Mucosa of rectum (tissue), 2 donors: Measurements from ENCODE around the gene PEAK3.

ENCODE experiments used
- H3K27ac ChIP-seq, 2 donors: one replicate each; pipeline ENCODE4 v1.7.0; 2013; ENCODE audit warnings: inconsistent platforms in 2 of 2, low read depth in 2 of 2, low read length in 2 of 2
- H3K27me3 ChIP-seq, 2 donors: one replicate each; pipeline ENCODE4 v1.7.0; 2013; ENCODE audit warnings: low read length in 2 of 2; ENCODE audit not compliant: control insufficient read depth in 2 of 2, insufficient read depth in 2 of 2
- H3K36me3 ChIP-seq, 2 donors: one replicate each; pipeline ENCODE4 v1.7.0; 2013; ENCODE audit warnings: low read length in 2 of 2; ENCODE audit not compliant: control insufficient read depth in 2 of 2, insufficient read depth in 2 of 2
- H3K4me1 ChIP-seq, 2 donors: one replicate each; pipeline ENCODE4 v1.7.0; 2013; ENCODE audit warnings: low read length in 2 of 2, mild to moderate bottlenecking in 1 of 2; ENCODE audit not compliant: control insufficient read depth in 2 of 2, insufficient read depth in 2 of 2
- H3K4me3 ChIP-seq, 2 donors: one replicate each; pipeline ENCODE4 v1.7.0; 2013; ENCODE audit warnings: low read length in 2 of 2
- H3K9ac ChIP-seq, 2 donors: one replicate each; pipeline ENCODE4 v1.7.0; 2013; ENCODE audit warnings: low read length in 2 of 2, low read depth in 1 of 2, mild to moderate bottlenecking in 1 of 2
- H3K9me3 ChIP-seq, 2 donors: one replicate each; pipeline ENCODE4 v1.7.0; 2013; ENCODE audit warnings: low read length in 2 of 2; ENCODE audit not compliant: control insufficient read depth in 2 of 2
- donor health status: healthy.
- donor health status: Normal muscosa, but diverticular disease.

PEAK3 gene

DNA sequence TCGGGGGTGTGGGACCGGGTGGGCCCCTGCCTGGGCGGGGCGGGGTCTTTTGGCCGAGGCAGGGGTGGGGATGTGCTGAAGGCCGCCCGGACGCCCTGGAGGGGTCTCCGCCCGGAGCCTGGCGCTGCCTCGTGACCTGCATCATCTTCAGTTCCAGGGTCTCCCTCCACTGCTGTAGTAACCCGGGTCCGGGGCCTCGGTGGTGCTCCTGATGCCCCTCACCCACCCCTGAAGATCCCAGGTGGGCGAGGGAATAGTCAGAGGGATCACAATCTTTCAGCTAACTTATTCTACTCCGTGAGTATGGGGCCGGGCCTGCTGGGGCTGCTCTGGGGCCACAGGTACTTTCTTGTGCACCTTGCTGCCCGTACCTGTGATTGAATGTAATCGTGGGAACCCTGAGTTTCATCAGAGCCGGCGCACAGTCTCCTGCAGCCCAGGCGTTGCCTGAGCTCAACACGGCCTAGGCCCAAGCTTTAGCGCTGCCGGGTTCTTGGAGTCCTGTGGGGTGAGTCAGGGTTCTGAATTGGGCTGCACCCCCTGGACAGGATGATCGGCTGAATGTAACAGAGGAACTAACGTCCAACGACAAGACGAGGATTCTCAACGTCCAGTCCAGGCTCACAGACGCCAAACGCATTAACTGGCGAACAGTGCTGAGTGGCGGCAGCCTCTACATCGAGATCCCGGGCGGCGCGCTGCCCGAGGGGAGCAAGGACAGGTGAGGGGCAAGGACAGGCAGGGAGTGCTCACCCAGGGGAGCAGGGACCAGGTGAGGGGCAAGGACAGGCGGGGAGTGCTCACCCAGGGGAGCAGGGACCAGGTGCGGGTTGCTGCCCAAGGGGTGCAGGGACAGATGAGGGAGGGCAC, 10.5 kb downstream of the PEAK3 start:
- Histone ChIP-seq H3K36me3 (peaks cover 11 to 16% of the 10 kb centered on the region in 2 donors), H3K9ac (peak overlapping the region; percentile 70 to 99), H3K27me3 (no peaks in the 10 kb centered on the region), H3K4me1 (peaks cover 42 to 56% of the 10 kb centered on the region in 2 donors), H3K9me3 (no peaks in the 10 kb centered on the region), H3K4me3 (peak overlapping the region; percentile 91 to 98), H3K27ac (peak overlapping the region; percentile 97 to 99)

DNA sequence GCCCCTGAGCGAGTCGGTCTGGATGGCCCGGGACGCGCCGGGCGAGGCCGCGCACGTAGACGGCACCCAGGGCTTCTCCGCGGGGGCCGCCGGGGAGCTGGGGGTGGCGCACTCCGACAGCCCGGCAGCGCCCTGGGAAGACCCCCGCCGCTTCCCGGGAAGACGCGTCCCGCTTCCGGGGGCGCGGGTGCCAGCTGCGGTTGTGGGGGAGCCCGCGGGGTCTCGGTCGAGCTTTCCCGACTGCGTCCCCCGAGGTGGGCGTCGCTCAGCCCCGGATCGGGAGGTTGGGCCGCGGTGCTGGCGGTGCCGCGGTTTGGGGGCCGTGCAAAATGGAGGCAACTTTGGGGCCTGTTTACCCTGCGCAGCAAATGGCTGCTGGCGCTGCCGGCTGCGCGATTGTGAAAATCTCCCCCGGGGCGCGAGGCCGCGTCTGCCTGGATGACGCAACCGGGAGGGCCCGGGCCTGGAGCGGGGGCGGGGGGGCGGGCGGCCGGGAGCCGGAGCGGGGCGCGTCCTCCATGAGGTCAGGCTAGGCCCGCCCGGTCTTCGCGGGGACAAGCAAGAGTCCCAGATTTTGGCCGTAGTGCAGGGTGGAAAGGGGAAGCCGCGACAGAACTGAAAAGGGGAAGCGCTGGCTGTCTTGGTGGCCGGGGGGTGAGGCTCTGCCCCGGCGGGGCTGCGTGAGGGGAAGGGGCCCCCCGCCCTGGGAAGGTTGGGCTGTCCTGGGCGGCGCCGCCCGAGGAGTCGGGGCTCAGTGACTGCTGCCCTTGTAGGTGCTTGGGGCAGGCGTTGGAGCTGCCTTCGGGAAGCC, 11.3 kb downstream of the PEAK3 start:
- Histone ChIP-seq H3K9me3 (no peaks in the 10 kb centered on the region), H3K27ac (peak overlapping the region; percentile 97 to 99), H3K27me3 (no peaks in the 10 kb centered on the region), H3K4me1 (peaks cover 46 to 52% of the 10 kb centered on the region in 2 donors), H3K4me3 (peak overlapping the region; percentile 91 to 98), H3K9ac (peak overlapping the region; percentile 91 to 99), H3K36me3 (peaks cover 11 to 16% of the 10 kb centered on the region in 2 donors)

DNA sequence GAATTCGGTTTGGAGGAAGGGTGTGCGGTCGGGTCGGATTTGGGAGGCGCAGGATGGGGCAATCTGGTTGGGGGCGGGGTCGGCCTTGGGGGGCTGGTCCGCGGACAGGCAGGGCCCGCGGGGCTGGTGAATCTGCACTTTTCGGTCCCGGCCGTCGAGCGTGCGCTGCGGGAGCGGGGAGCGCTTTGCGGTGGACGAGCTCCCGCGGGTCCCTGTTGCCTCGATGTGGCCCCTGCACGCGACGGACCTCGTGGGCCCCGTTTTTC, 11.9 kb downstream of the PEAK3 start:
- Histone ChIP-seq H3K36me3 (peaks cover 11 to 16% of the 10 kb centered on the region in 2 donors), H3K4me1 (peaks cover 40 to 47% of the 10 kb centered on the region in 2 donors)

DNA sequence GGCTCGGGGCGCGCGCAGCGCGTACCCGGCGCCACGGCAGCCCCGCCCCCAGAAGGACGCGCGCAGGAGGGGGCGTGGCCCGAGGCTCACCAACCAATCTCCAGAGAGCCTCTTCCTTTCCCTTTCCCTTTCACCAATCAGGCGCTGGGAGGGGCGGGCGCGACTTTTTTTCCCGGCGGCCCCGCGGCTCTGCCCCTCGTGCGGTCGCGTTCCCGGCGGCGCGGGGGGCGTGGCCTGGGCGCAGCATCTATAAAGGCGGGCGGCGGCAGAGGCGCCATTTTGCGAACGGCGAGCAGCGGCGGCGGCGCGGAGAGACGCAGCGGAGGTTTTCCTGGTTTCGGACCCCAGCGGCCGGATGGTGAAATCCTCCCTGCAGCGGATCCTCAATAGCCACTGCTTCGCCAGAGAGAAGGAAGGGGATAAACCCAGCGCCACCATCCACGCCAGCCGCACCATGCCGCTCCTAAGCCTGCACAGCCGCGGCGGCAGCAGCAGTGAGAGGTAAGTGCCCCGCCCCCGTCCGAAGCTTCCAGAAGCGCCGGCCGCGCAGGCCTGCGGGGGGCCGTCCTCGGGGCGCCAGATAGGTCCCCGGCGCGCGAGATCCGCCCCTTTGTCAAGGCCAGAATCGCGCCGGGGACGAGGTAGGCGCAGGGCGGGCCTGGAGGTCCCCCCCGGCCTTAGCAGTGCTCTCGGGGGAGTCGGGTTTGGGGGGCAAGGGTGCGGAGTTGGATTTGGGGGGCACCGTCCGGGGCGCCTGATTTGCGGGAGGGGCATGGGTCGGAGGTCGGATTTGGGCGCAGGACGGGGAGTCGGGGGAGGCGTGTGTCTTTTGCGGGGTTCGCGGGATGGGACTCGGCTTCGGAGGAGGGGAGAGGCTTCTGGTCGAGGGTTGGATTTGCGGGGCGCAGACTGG, 12.5 kb downstream of the PEAK3 start:
- Histone ChIP-seq H3K36me3 (peaks cover 11 to 16% of the 10 kb centered on the region in 2 donors), H3K27ac (peak overlapping the region; percentile 97 to 99), H3K9me3 (no peaks in the 10 kb centered on the region), H3K27me3 (no peaks in the 10 kb centered on the region), H3K9ac (peak overlapping the region; percentile 91 to 99), H3K4me3 (peak overlapping the region; percentile 91 to 98), H3K4me1 (peaks cover 38 to 44% of the 10 kb centered on the region in 2 donors)

More for the DNA sequence above, 11.9 kb downstream of the PEAK3 start:
- Histone ChIP-seq H3K27me3 (no peaks in the 10 kb centered on the region), H3K9me3 (no peaks in the 10 kb centered on the region), H3K4me3 (peak overlapping the region; percentile 91 to 98), H3K27ac (peak overlapping the region; percentile 97 to 99), H3K9ac (peak overlapping the region; percentile 91 to 99)

DNA sequence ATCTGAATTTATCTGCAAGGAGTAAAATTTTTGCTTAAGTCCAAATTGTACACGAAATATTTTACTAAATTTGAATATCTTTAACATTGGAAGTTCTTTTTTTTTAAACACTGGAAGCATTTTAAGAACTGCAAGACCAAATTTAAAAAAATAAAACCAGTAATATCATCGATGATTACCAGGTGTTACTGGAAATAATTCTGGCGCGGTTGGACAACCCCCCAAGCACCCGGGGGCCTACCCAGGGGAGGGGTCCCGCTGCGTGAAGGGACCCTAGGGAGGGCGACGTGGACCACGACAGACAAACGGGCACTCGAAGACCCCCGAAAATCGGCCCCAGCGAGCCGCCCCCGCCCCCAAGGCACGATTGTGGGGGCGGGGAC, 13.1 kb downstream of the PEAK3 start:
- Histone ChIP-seq H3K4me3 (peak overlapping the region; percentile 81), H3K9me3 (no peaks in the 10 kb centered on the region), H3K36me3 (peaks cover 11 to 14% of the 10 kb centered on the region in 2 donors), H3K27me3 (no peaks in the 10 kb centered on the region), H3K9ac (peak overlapping the region; percentile 70 to 72), H3K4me1 (peaks cover 34 to 38% of the 10 kb centered on the region in 2 donors), H3K27ac (peak overlapping the region; percentile 54 to 67)

DNA sequence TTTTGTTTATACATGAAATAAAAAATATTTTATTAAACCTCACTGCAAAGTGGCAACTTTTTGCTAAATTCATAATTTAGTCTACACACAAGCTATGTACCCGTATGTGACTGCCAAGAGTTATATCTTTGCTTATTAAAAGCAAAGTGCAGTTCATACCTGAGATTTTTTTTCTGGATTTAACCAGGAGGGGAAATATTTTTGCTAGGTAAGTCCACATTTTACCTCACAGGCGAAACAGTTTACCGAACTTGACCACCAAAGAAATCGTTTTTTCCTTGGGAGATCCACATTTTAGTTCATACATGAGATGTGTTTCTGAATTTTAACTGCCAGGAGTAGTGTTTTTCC, 13.5 kb downstream of the PEAK3 start:
- no peaks in the 10 kb centered on the region for H3K9me3 ChIP-seq
- H3K27ac ChIP-seq = no peak overlapping the region
- no peak overlapping the region for H3K9ac ChIP-seq
- peak overlapping the region; percentile 81 for H3K4me3 ChIP-seq
- no peaks in the 10 kb centered on the region for H3K27me3 ChIP-seq
- peaks cover 32 to 34% of the 10 kb centered on the region in 2 donors for H3K4me1 ChIP-seq
- peaks cover 11 to 14% of the 10 kb centered on the region in 2 donors for H3K36me3 ChIP-seq

DNA sequence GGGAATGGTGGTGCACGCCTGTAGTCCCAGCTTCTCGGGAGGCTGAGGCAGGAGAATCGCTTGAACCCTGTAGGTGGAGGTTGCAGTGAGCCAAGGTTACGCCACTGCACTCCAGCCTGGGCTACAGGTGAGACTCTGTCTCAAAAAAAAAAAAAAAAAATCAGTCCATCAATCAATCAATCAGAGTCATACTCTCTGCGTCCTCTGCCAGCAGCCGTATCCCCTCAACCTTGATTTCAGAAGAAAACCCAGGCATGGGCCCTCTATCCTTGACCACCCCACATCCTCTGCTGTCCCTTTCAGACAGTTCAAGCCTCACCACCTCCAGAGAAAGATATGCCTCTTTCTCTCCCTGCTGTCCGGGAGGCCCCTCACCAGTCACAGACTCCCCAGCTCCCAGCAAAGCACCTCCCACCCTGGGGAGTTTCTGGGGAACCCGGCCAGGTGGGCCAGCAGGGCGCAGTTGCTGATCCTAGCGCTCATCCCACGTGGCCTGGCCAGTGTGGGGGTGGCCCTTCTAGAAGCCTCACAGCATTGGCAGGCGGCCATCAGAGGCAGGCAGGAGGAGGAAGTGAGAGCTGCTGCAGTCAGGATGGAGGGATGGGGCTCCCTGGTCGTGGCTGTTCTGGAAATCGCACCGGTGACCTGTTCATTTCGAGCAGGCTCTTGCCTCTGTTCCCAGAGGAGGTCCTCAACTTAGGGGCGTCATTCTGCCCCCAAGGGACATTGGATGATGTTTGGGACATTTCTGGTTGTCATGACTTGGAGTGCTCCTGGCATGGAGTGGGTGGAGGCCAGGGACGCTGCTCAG, 15.6 kb downstream of the PEAK3 start:
- Histone ChIP-seq H3K36me3 (peaks cover 0 to 1% of the 10 kb centered on the region in 2 donors), H3K9ac (peak overlapping the region in 1 of 2 donors; percentile 36), H3K27me3 (no peaks in the 10 kb centered on the region), H3K27ac (peak overlapping the region; percentile 51 to 52), H3K9me3 (no peaks in the 10 kb centered on the region), H3K4me1 (peaks cover 15 to 21% of the 10 kb centered on the region in 2 donors), H3K4me3 (no peak overlapping the region)

DNA sequence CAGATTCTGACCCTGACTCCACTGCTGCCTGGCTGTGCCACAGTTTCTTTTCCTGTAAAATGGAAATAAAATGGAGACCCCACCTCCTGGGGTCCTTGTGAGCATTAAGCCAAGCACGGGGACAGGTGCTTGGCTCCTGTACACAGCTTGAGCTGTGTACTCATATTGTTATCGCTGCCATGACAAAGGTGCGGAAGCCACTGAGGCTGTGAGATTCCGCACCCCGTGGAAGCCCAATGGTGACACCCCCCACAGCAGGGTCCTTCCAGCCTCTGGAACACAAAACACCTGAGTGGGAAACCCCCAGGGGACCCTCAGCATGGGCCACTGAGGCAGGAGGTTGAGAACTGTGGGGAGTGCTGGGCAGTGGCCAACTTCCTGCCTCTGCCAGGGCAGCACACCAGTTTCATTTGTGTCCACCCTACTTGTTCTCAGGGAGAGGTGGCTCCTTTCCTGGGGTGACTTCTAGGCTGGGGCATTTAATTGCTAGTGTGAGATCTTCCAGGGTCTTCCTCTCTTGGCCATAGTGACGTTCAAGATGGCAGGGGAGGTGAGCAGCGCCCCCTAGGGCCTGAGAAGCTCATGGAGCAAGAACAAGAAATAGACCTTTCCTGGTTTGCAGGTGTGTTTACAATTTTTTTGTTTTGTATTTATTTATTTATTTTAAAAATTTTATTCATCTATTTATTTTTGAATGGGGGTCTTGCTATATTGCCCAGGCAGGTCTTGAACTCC, 20.4 kb downstream of the PEAK3 start:
- no peak overlapping the region for H3K4me3 ChIP-seq
- no peaks in the 10 kb centered on the region for H3K27me3 ChIP-seq
- H3K27ac ChIP-seq = peak overlapping the region; percentile 48 to 59
- no peaks in the 10 kb centered on the region for H3K9me3 ChIP-seq
- H3K9ac ChIP-seq = no peak overlapping the region
- no peaks in the 10 kb centered on the region for H3K36me3 ChIP-seq
- H3K4me1 ChIP-seq = peaks cover 6 to 9% of the 10 kb centered on the region in 2 donors
